Astrocyte of the cerebellum (primary cell): Measurements from ENCODE around the gene EHBP1L1.
"Not testable (repeated sequence)": the region's sequence is repeated elsewhere in the genome, so short reads cannot be mapped to it uniquely, and the experiment has no call there.

ENCODE experiments used
- DNase-seq: peaks from one replicate; pipeline ENCODE4 v3.0.0-alpha.2; 2011; ENCODE audit warnings: low read depth
- H3K4me3 ChIP-seq: 2 replicates; pipeline ENCODE4 v1.5.1; 2011; ENCODE audit warnings: mild to moderate bottlenecking, low read depth, low read length, moderate library complexity
- in situ Hi-C: cut with HindIII; loops from 2 replicates; pipeline ENCODE4 v1.10.0; 2017; ENCODE audit warnings: low sequenced_read_pairs
- TF ChIP-seq, protein P1 (sequence below): IDR thresholded peaks from 2 replicates; pipeline ENCODE4 v1.5.1; 2012; ENCODE audit warnings: low read length, low read depth, moderate library complexity, mild to moderate bottlenecking; ENCODE audit errors: missing control alignments

The EHBP1L1 gene

DNA sequence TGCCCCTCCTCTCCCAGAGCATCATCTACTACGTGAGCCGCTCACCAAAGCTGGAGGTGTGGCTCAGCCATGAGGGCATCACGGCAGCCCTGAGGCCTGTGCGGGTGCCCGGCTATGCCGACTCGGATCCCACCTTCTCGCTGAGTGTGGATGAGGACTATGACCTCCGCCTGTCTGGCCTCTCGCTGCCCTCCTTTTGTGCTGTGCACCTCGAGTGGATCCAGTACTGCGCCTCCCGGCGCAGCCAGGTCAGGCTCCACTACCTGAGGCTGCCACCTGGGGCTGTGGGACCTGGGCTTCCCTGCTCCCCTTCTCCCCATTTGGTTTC lies 58.2 kb downstream of the EHBP1L1 start:
- H3K4me3 ChIP-seq: no peak overlapping the region
- no peak for DNase-seq
- TF ChIP-seq, protein P1, sequence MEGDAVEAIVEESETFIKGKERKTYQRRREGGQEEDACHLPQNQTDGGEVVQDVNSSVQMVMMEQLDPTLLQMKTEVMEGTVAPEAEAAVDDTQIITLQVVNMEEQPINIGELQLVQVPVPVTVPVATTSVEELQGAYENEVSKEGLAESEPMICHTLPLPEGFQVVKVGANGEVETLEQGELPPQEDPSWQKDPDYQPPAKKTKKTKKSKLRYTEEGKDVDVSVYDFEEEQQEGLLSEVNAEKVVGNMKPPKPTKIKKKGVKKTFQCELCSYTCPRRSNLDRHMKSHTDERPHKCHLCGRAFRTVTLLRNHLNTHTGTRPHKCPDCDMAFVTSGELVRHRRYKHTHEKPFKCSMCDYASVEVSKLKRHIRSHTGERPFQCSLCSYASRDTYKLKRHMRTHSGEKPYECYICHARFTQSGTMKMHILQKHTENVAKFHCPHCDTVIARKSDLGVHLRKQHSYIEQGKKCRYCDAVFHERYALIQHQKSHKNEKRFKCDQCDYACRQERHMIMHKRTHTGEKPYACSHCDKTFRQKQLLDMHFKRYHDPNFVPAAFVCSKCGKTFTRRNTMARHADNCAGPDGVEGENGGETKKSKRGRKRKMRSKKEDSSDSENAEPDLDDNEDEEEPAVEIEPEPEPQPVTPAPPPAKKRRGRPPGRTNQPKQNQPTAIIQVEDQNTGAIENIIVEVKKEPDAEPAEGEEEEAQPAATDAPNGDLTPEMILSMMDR: no peak
- in situ Hi-C loops: no loop called here

DNA sequence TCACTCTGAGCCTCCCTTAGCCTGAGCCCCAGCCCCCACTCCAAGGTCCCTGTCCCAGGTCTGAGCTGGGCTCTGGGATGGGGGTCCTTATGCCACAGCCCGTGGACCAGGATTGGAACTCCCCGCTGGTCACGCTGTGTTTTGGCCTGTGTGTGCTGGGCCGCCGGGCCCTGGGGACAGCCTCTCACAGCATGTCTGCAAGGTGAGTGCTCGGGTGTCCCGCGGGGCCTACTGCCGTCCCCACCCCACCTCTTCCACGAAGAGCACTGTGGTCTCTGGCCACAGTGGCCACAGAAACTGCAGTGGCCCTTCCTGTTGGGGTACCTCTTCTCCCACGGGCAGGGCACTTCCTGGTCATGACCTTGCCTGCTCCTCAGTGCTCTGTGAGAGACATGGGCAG lies 58.6 kb downstream of the EHBP1L1 start:
- TF ChIP-seq, protein P1: no peak
- in situ Hi-C loops: no loop called here
- no peak for DNase-seq
- H3K4me3 ChIP-seq: no peak overlapping the region

DNA sequence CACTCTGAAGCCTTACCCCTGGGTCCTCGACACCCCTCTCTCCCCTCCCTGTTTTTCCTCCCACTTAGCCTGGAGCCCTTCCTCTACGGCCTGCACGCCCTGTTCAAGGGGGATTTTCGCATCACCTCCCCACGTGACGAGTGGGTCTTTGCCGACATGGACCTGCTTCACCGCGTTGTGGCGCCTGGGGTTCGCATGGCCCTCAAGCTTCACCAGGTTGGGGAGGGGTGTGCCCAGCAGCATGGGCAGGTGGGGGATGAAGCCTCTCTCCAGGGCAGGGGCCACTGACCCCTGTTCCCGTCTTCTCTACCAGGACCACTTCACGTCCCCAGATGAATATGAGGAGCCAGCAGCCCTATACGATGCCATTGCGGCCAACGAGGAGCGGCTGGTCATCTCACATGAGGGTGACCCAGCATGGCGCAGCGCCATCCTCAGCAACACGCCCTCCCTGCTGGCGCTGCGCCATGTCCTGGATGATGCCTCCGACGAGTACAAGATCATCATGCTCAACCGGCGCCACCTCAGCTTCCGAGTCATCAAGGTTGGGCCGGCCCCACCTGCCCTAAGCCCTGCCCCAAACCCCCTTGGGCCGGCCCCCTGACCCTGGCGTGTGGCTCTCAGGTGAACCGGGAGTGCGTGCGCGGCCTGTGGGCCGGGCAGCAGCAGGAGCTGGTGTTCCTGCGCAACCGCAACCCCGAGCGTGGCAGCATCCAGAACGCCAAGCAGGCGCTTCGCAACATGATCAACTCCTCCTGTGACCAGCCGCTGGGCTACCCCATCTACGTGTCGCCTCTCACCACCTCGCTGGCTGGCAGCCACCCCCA lies 59.3 kb downstream of the EHBP1L1 start:
- in situ Hi-C loops: no loop called here
- no peak for DNase-seq
- TF ChIP-seq, protein P1: no peak
- H3K4me3 ChIP-seq: no peak overlapping the region

DNA sequence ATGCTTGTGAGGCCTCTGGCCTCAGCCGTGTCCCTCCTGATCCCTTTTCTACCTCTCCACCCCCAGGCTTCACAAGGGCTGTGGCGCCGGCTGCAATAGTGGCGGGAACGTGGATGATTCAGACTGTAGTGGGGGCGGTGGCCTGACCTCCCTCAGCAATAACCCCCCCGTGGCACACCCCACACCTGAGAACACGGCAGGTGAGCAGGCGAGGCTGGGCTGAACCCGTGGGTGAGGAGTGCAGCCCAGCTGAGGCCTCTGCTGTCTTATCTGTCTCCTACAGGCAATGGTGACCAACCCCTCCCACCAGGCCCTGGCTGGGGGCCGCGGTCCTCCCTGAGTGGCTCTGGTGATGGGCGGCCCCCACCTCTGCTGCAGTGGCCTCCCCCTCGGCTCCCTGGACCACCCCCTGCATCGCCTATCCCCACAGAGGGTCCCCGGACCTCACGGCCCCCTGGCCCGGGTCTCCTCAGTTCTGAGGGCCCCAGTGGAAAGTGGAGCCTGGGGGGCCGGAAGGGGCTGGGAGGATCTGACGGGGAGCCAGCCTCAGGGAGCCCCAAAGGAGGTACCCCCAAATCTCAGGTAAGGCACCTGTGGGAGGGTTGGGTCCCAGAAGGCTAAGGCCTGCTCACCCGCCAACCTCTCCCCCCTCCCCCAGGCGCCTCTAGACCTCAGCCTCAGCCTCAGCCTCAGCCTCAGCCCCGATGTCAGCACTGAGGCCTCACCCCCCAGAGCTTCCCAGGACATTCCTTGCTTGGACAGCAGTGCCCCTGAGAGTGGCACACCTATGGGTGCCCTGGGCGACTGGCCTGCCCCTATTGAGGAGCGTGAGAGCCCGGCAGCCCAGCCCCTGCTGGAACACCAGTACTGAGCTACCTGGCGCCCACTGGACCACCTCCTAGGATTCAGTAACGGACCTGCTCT lies 60.5 kb downstream of the EHBP1L1 start:
- TF ChIP-seq, protein P1: no peak
- H3K4me3 ChIP-seq: no peak overlapping the region
- DNase-seq: no peak
- in situ Hi-C loops: no loop called here

DNA sequence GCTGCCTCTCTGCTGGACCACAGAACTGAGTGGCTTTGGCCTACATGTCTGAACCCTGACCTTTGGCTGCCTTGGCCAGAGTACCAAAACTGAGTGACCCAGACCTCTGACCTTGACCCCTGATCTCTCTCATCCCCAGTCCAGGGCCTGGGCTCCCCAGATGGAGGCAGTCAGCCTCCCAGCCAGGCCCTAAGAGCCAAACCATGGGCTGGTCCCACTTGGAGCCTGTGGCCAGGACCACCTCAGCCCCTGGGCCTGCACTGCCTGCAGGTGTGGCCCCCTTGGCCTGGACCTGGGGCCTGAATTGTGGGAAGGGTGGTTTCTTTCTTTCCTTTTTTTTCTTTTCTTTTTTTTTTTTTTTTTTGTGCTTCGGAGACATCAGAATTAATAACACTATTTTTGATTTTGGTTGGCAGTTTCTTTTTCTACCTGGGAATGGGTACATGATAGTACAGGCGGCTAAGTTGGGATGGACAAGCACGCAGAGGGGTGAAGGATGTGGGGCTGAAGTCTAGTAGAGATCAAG lies 61.2 kb downstream of the EHBP1L1 start:
- TF ChIP-seq, protein P1: no peak
- DNase-seq: no peak
- in situ Hi-C loops: no loop called here
- H3K4me3 ChIP-seq: no peak overlapping the region

DNA sequence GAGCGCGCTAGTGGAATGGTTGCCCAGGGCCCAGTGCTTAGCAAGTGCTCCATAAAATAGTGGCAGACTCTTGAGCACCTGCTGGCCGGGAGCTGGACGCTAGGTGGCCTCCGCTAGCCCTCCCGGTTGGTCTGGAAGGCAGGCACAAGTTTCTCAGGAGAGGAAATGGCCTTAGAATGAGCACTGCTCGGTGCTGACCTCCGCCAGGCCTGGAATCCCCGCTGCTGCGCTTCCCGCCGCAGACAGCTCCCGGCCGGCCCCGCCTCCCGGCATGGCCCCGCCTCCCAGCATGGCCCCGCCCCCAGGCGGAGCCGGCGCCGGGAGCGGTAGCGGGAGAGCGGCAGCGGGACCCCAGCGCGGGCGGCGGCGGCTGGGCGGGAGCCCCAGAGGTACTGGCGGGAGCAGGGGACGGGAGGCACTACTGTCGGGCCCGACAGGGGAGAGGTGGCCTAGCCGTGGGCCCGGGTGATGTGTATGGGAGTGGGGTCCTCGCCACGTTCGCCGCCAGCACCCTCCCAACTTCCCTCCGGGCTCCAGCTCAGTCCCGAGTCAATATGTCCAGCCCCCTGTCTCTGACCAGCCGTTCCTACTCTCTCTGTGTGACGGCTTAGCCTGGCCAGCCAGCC lies 62.1 kb downstream of the EHBP1L1 start, which contains the start of gene SIPA1:
TSS of gene SIPA1 (plus strand) at position 308 of the 626 bp plus-strand sequence. CDS start 2,821 bp downstream, outside the sequence.
- H3K4me3 ChIP-seq: peak within 1 kb of the TSS; percentile 74
- TF ChIP-seq, protein P1: peak; percentile 73
- peak; percentile 89 for DNase-seq
- in situ Hi-C loops: no loop called here

DNA sequence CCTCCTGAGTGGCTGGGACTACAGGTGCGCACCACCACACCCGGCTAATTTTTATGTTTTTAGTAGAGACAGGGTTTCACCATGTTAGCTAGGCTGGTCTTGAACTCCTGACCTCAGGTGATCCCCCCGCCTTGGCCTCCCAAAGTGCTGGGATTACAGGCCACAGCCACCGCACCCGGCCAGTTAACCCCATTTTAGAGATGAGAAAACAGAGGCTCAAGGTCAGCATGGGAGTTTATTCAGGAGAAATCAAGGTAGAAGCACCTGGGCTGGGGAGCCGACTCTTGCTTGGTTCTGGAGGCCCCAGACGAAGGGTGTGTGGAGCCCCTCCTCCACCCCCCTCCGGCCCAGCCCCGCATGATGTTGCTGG lies 63.4 kb downstream of the EHBP1L1 start:
- peak overlapping the region; percentile 74 for H3K4me3 ChIP-seq
- in situ Hi-C loops, DNase-seq: not testable (repeated sequence)
